WTC11 (cell line): ENCODE results near the gene TBPL2.

Experiments used
- CBFB ChIP-seq: sonication (generic); formaldehyde crosslinking; IDR thresholded peaks from 2 replicates; pipeline ENCODE4 v1.8.1; 2022; ENCODE audit warnings: mild to moderate bottlenecking, low read depth, missing genetic modification reagents
- CREB1 ChIP-seq: sonication (generic); formaldehyde crosslinking; IDR thresholded peaks from 2 replicates; pipeline ENCODE4 v1.8.0; 2023; ENCODE audit warnings: mild to moderate bottlenecking, missing genetic modification reagents
- ELF4 ChIP-seq: sonication (generic); formaldehyde crosslinking; IDR thresholded peaks from 2 replicates; pipeline ENCODE4 v1.8.1; 2022; ENCODE audit warnings: low read depth, mild to moderate bottlenecking, moderate library complexity, missing genetic modification reagents
- ETV6 ChIP-seq: sonication (generic); formaldehyde crosslinking; IDR thresholded peaks from 2 replicates; pipeline ENCODE4 v1.8.1; 2022; ENCODE audit warnings: mild to moderate bottlenecking, missing genetic modification reagents
- GRHL2 ChIP-seq: fragments of 250-450 bp; sonication (Bioruptor Pico); IDR thresholded peaks from 2 replicates; pipeline ENCODE4 v1.8.0; 2022; ENCODE audit warnings: mild to moderate bottlenecking, moderate library complexity; ENCODE audit not compliant: insufficient replicate concordance, severe bottlenecking
- HMGA2 ChIP-seq: fragments of 250-450 bp; sonication (Bioruptor Pico); IDR thresholded peaks from 2 replicates; pipeline ENCODE4 v1.4.0; 2021; ENCODE audit warnings: mild to moderate bottlenecking, moderate library complexity
- JAZF1 ChIP-seq: fragments of 250-450 bp; sonication (Bioruptor Pico); IDR thresholded peaks from 2 replicates; pipeline ENCODE4 v1.9.0; 2021; ENCODE audit warnings: moderate library complexity, mild to moderate bottlenecking, inconsistent platforms
- NFE2L1 ChIP-seq: sonication (generic); formaldehyde crosslinking; IDR thresholded peaks from 2 replicates; pipeline ENCODE4 v1.8.1; 2023; ENCODE audit warnings: missing genetic modification reagents
- RELA ChIP-seq: sonication (generic); formaldehyde crosslinking; IDR thresholded peaks from 2 replicates; pipeline ENCODE4 v1.8.1; 2022; ENCODE audit warnings: missing genetic modification reagents, mild to moderate bottlenecking, borderline replicate concordance
- TF ChIP-seq, protein P1 (sequence below): fragments of 200-600 bp; IDR thresholded peaks from 2 replicates; pipeline ENCODE4 v1.8.0; 2022; ENCODE audit warnings: antibody characterized with exemption
- TF ChIP-seq, protein P2 (sequence below): sonication (generic); formaldehyde crosslinking; IDR thresholded peaks from 2 replicates; pipeline ENCODE4 v1.8.0; 2022; ENCODE audit warnings: mild to moderate bottlenecking, missing genetic modification reagents
- TF ChIP-seq, protein P3 (sequence below): sonication (generic); formaldehyde crosslinking; IDR thresholded peaks from 2 replicates; pipeline ENCODE4 v1.8.1; 2022; ENCODE audit warnings: mild to moderate bottlenecking, missing genetic modification reagents, moderate library complexity, borderline replicate concordance
- TF ChIP-seq, protein P4 (sequence below): sonication (generic); formaldehyde crosslinking; IDR thresholded peaks from 2 replicates; pipeline ENCODE4 v1.8.1; 2023; ENCODE audit warnings: mild to moderate bottlenecking, missing genetic modification reagents
- TF ChIP-seq, protein P5 (sequence below): sonication (generic); formaldehyde crosslinking; conservative IDR thresholded peaks from 2 replicates; pipeline ENCODE4 v1.8.1; 2022; ENCODE audit warnings: mild to moderate bottlenecking, missing genetic modification reagents

DNA sequence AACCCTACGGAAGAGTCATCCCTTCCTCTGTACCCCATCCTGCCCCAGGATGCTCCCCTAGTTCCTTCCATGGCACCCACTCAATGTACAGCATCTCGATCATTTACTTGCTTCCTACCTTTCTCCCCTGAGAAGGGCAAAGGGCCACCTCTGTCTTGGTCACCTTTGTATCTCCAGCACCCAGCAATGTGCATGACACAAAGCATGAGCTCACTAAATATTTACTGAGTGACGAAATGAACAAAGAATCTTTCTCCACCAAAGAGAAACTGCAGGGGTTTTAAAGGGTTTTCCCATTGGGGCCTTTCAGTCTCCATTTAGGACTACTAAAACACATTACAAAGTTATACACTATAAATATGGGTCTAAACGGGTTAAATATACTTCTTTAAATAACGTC, 59.4 kb downstream of the TBPL2 start:
- TF ChIP-seq, protein P1, sequence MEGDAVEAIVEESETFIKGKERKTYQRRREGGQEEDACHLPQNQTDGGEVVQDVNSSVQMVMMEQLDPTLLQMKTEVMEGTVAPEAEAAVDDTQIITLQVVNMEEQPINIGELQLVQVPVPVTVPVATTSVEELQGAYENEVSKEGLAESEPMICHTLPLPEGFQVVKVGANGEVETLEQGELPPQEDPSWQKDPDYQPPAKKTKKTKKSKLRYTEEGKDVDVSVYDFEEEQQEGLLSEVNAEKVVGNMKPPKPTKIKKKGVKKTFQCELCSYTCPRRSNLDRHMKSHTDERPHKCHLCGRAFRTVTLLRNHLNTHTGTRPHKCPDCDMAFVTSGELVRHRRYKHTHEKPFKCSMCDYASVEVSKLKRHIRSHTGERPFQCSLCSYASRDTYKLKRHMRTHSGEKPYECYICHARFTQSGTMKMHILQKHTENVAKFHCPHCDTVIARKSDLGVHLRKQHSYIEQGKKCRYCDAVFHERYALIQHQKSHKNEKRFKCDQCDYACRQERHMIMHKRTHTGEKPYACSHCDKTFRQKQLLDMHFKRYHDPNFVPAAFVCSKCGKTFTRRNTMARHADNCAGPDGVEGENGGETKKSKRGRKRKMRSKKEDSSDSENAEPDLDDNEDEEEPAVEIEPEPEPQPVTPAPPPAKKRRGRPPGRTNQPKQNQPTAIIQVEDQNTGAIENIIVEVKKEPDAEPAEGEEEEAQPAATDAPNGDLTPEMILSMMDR: no peak
- TF ChIP-seq RELA (CRISPR knock-in tag): no peak
- TF ChIP-seq, protein P2, sequence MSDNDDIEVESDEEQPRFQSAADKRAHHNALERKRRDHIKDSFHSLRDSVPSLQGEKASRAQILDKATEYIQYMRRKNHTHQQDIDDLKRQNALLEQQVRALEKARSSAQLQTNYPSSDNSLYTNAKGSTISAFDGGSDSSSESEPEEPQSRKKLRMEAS (CRISPR knock-in tag): no peak
- no peak for TF ChIP-seq GRHL2 (CRISPR knock-in tag)
- TF ChIP-seq, protein P3, sequence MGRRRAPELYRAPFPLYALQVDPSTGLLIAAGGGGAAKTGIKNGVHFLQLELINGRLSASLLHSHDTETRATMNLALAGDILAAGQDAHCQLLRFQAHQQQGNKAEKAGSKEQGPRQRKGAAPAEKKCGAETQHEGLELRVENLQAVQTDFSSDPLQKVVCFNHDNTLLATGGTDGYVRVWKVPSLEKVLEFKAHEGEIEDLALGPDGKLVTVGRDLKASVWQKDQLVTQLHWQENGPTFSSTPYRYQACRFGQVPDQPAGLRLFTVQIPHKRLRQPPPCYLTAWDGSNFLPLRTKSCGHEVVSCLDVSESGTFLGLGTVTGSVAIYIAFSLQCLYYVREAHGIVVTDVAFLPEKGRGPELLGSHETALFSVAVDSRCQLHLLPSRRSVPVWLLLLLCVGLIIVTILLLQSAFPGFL (CRISPR knock-in tag): no peak
- TF ChIP-seq HMGA2 (CRISPR knock-in tag): no peak
- no peak for TF ChIP-seq ETV6 (CRISPR knock-in tag)
- TF ChIP-seq, protein P4, sequence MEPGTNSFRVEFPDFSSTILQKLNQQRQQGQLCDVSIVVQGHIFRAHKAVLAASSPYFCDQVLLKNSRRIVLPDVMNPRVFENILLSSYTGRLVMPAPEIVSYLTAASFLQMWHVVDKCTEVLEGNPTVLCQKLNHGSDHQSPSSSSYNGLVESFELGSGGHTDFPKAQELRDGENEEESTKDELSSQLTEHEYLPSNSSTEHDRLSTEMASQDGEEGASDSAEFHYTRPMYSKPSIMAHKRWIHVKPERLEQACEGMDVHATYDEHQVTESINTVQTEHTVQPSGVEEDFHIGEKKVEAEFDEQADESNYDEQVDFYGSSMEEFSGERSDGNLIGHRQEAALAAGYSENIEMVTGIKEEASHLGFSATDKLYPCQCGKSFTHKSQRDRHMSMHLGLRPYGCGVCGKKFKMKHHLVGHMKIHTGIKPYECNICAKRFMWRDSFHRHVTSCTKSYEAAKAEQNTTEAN (CRISPR knock-in tag): no peak
- TF ChIP-seq JAZF1 (CRISPR knock-in tag): no peak
- no peak for TF ChIP-seq CBFB (CRISPR knock-in tag)
- no peak for TF ChIP-seq NFE2L1 (CRISPR knock-in tag)
- no peak for TF ChIP-seq ELF4 (CRISPR knock-in tag)
- TF ChIP-seq CREB1 (CRISPR knock-in tag): no peak
- TF ChIP-seq, protein P5, sequence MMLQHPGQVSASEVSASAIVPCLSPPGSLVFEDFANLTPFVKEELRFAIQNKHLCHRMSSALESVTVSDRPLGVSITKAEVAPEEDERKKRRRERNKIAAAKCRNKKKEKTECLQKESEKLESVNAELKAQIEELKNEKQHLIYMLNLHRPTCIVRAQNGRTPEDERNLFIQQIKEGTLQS: no peak
